HepG2 (cell line): ENCODE data around the gene PHF3. TPM values are rescaled to one million over a fixed set of nuclear protein-coding genes. Genes with fewer than 3 reads are reported as not detected.

Source experiments
- ATM ChIP-seq: fragments of 450-650 bp; IDR thresholded peaks from 2 replicates; pipeline ENCODE4 v1.7.1; 2017; ENCODE audit warnings: mild to moderate bottlenecking, borderline replicate concordance
- CBX5 ChIP-seq: sonication (generic); formaldehyde crosslinking; IDR thresholded peaks from 2 replicates; pipeline ENCODE4 v1.4.0; 2020; ENCODE audit warnings: missing genetic modification reagents, borderline replicate concordance
- CEBPB ChIP-seq: IDR thresholded peaks from 2 replicates; pipeline ENCODE4 v1.6.1; 2011; ENCODE audit warnings: low read depth, low read length, improper control_type of control experiment, borderline replicate concordance
- GTF3A ChIP-seq: sonication (generic); formaldehyde crosslinking; conservative IDR thresholded peaks from 2 replicates; pipeline ENCODE4 v1.4.0; 2020; ENCODE audit warnings: mild to moderate bottlenecking, missing genetic modification reagents
- HDAC1 ChIP-seq: sonication (generic); formaldehyde crosslinking; IDR thresholded peaks from 2 replicates; pipeline ENCODE4 v1.5.1; 2020; ENCODE audit warnings: mild to moderate bottlenecking, missing genetic modification reagents
- HNRNPL ChIP-seq: fragments of 200-400 bp; formaldehyde crosslinking; IDR thresholded peaks from 2 replicates; pipeline ENCODE4 v1.6.1; 2017; ENCODE audit warnings: mild to moderate bottlenecking, low read depth, low read length
- KAT8 ChIP-seq: IDR thresholded peaks from 2 replicates; pipeline ENCODE4 v1.6.1; 2016; ENCODE audit warnings: missing genetic modification reagents, missing compliant biosample characterization
- NR1H2 ChIP-seq: sonication (generic); formaldehyde crosslinking; IDR thresholded peaks from 2 replicates; pipeline ENCODE4 v1.8.1; 2022; ENCODE audit warnings: low read depth, missing genetic modification reagents, borderline replicate concordance
- PHF21A ChIP-seq: sonication (generic); formaldehyde crosslinking; IDR thresholded peaks from 2 replicates; pipeline ENCODE4 v1.5.0; 2020; ENCODE audit warnings: mild to moderate bottlenecking, missing genetic modification reagents
- RERE ChIP-seq: IDR thresholded peaks from 2 replicates; pipeline ENCODE4 v1.6.1; 2016; ENCODE audit warnings: low read depth, missing genetic modification reagents, missing compliant biosample characterization
- TEAD2 ChIP-seq: sonication (generic); formaldehyde crosslinking; IDR thresholded peaks from 2 replicates; pipeline ENCODE4 v1.9.0; 2021; ENCODE audit warnings: missing genetic modification reagents
- ZNF121 ChIP-seq: sonication (generic); formaldehyde crosslinking; IDR thresholded peaks from 2 replicates; pipeline ENCODE4 v1.5.0; 2020; ENCODE audit warnings: mild to moderate bottlenecking, missing genetic modification reagents
- ZNF546 ChIP-seq: sonication (generic); formaldehyde crosslinking; conservative IDR thresholded peaks from 2 replicates; pipeline ENCODE4 v1.8.1; 2023; ENCODE audit warnings: mild to moderate bottlenecking, missing genetic modification reagents
- ZNF598 ChIP-seq: sonication (generic); formaldehyde crosslinking; IDR thresholded peaks from 2 replicates; pipeline ENCODE4 v1.5.1; 2020; ENCODE audit warnings: mild to moderate bottlenecking, missing genetic modification reagents, borderline replicate concordance
- ZNF768 ChIP-seq: sonication (generic); formaldehyde crosslinking; IDR thresholded peaks from 2 replicates; pipeline ENCODE4 v1.4.0; 2020; ENCODE audit warnings: missing genetic modification reagents
- polyA plus RNA-seq, 8 experiments: library from polyadenylated mRNA; depleted of rRNA in 3 of 8; stranded (reverse) in 7 of 8; unstranded in 1 of 8; fragments of >200 nt; fragmentation: Illumina TruSeq in 4 of 8; extraction: Trizol in 4 of 8; gene quantifications; 2 replicates each; pipeline versions ENCODE4 v1.2.1 to v1.2.3, GENCODE V29; 2011 to 2016; ENCODE audit warnings: low read depth in 4 of 8, missing spikeins in 1 of 8, mixed read lengths in 1 of 8; ENCODE audit not compliant: insufficient read depth in 1 of 8
- total RNA-seq, 5 experiments: library from RNA; depleted of rRNA; stranded (reverse); fragments of >200 nt; fragmentation: Illumina TruSeq; extraction: Trizol; gene quantifications; 2 replicates each; pipeline ENCODE4 v1.2.3, GENCODE V29; 2016; ENCODE audit warnings: low read depth in 1 of 5
- TF ChIP-seq, protein P1 (sequence below): sonication (generic); formaldehyde crosslinking; IDR thresholded peaks from 2 replicates; pipeline ENCODE4 v1.4.0; 2020; ENCODE audit warnings: missing genetic modification reagents
- TF ChIP-seq, protein P2 (sequence below), 2 experiments: fragments of 450-650 bp in 1 of 2; sonication (generic) in 1 of 2; formaldehyde crosslinking; IDR thresholded peaks; 2 replicates each; pipeline versions ENCODE4 v1.5.0 to v1.8.0; 2020 to 2022; ENCODE audit warnings: mild to moderate bottlenecking in 1 of 2, missing genetic modification reagents in 1 of 2

PHF3 gene
- total and polyA plus RNA-seq, 2 of the 13 experiments (the other 11 are each of a cell fraction or from before 2014, with no cell fraction given) = 19.8 to 70.4 TPM

- TF ChIP-seq, protein P1, sequence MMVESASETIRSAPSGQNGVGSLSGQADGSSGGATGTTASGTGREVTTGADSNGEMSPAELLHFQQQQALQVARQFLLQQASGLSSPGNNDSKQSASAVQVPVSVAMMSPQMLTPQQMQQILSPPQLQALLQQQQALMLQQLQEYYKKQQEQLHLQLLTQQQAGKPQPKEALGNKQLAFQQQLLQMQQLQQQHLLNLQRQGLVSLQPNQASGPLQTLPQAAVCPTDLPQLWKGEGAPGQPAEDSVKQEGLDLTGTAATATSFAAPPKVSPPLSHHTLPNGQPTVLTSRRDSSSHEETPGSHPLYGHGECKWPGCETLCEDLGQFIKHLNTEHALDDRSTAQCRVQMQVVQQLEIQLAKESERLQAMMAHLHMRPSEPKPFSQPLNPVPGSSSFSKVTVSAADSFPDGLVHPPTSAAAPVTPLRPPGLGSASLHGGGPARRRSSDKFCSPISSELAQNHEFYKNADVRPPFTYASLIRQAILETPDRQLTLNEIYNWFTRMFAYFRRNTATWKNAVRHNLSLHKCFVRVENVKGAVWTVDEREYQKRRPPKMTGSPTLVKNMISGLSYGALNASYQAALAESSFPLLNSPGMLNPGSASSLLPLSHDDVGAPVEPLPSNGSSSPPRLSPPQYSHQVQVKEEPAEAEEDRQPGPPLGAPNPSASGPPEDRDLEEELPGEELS (CRISPR knock-in tag) = peak; percentile 80
- TF ChIP-seq, protein P2, sequence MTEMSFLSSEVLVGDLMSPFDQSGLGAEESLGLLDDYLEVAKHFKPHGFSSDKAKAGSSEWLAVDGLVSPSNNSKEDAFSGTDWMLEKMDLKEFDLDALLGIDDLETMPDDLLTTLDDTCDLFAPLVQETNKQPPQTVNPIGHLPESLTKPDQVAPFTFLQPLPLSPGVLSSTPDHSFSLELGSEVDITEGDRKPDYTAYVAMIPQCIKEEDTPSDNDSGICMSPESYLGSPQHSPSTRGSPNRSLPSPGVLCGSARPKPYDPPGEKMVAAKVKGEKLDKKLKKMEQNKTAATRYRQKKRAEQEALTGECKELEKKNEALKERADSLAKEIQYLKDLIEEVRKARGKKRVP (CRISPR knock-in tag; IDR thresholded peaks at IDR 0.05) = peak in 1 of 2 experiments; percentile 79; a peak in 2 of 4 replicates
- TF ChIP-seq ZNF546 (CRISPR knock-in tag) = peak; percentile 96; the same call in 1 of the 2 replicates
- TF ChIP-seq RERE (CRISPR knock-in tag) = peak; percentile 48
- TF ChIP-seq ZNF121 = peak; percentile 88
- TF ChIP-seq ZNF768 (CRISPR knock-in tag) = peak; percentile 85
- peak; percentile 80 for TF ChIP-seq KAT8 (CRISPR knock-in tag)
- TF ChIP-seq NR1H2 (CRISPR knock-in tag) = peak; percentile 91
- no peak for TF ChIP-seq ATM
- TF ChIP-seq CEBPB = peak; percentile 99
- TF ChIP-seq TEAD2 = peak; percentile 92; the same call in 1 of the 2 replicates
- peak; percentile 94 for TF ChIP-seq CBX5 (CRISPR knock-in tag)
- peak; percentile 72 for TF ChIP-seq PHF21A
- TF ChIP-seq HNRNPL = peak; percentile 86; the same call in 1 of the 2 replicates
- TF ChIP-seq ZNF598 (CRISPR knock-in tag) = peak; percentile 97
- no peak; the same call in 1 of the 2 replicates for TF ChIP-seq GTF3A
- peak; percentile 91 for TF ChIP-seq HDAC1
These were observed at the start of gene PHF3 (continued) for GRCh38 chr6:63635588-63636517.
